D341Med (cell line): ENCODE data around the gene SLC13A4.
"Not testable (repeated sequence)": the region's sequence is repeated elsewhere in the genome, so short reads cannot be mapped to it uniquely, and the experiment has no call there.

Source experiments
- DNase-seq: peaks from one replicate; pipeline ENCODE4 v3.0.0; 2012; ENCODE audit warnings: low spot score

Gene SLC13A4, protein sequence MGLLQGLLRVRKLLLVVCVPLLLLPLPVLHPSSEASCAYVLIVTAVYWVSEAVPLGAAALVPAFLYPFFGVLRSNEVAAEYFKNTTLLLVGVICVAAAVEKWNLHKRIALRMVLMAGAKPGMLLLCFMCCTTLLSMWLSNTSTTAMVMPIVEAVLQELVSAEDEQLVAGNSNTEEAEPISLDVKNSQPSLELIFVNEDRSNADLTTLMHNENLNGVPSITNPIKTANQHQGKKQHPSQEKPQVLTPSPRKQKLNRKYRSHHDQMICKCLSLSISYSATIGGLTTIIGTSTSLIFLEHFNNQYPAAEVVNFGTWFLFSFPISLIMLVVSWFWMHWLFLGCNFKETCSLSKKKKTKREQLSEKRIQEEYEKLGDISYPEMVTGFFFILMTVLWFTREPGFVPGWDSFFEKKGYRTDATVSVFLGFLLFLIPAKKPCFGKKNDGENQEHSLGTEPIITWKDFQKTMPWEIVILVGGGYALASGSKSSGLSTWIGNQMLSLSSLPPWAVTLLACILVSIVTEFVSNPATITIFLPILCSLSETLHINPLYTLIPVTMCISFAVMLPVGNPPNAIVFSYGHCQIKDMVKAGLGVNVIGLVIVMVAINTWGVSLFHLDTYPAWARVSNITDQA

DNA sequence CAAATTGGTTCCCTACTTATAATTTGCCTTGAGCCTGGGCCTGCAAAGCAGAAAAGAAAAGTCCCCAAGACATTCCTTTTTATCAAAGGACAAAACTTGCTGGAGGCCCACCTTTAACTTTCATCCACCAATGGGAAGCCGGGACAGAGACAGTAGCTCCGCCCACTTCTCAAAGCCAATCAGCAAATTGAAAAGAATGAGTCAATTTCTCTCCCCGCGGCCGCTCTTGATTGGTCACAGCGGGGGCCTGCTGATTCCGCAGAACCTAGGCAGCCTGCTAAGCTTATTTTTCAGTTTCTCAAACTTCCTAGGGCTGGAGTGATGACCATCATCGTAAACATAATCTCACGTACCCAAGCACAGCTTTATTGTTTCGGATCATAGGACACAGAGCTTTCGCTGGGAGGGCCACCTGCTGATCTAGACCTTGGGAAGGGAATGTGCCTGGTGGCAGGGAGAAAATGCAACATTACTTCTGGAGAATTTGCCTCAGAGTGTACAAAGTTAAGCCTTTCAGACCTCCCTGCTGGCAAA is at the start of gene SLC13A4:
Gene SLC13A4, minus strand, starts transcription at position 51 of the 534 bp plus-strand sequence. CDS start 690 bp downstream, outside the sequence.
- no peak for DNase-seq

DNA sequence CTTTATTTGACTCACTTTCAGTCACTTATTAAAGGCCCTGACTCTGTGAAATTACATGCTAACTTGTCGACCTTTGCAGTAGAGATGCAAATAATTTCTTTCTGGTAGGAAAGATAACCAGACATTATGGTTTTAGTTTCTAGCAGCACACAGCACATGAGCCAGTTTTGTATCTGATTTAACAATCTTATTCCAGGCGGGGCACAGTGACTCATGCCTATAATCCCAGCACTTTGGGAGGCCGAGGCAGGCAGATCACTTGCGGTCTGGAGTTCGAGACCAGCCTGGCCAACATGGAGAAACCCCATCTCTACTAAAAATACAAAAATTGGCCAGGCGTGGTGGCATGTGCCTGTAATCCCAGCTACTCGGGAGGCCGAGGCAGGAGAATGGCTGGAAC is 47.9 kb upstream of the SLC13A4 start:
- not testable (repeated sequence) for DNase-seq

DNA sequence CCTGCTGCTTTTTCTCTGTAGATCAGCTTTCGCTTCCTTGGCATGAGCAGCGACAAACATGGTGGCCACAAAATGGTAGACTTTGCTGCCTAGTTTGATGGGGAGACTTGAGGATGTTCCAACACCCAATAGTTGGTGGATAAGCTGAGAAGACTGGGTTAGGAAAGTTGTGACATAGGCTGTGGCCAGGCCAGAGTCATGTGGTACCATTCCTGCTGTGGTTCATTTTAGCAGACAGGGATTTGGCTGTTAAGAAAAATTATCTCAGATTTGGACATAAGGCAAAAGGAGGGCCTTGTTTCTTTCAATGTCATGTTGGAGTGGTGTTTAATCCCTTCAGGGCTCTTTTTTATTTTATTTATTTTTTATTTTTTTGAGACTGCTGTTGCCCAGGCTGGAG is 47.2 kb upstream of the SLC13A4 start:
- no peak for DNase-seq

DNA sequence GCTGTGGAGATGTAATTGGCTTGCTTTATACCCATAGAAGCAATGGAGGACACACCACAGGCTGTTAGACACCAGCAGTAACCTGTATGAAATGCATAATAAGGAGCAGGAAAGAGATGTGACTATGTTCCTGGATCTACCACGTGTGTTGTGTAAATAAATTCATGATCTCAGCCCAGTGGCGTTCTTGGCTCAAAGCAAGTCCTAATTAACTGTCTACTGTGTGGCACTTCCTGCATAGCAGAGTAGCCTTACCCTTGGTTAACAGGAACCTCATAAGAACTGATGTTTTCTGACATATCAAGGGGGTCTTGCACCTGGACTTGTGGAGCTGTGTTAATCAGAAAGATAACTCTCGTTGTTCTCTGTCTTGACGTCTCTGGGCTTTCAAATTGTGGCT is 46.3 kb upstream of the SLC13A4 start:
- DNase-seq: no peak

DNA sequence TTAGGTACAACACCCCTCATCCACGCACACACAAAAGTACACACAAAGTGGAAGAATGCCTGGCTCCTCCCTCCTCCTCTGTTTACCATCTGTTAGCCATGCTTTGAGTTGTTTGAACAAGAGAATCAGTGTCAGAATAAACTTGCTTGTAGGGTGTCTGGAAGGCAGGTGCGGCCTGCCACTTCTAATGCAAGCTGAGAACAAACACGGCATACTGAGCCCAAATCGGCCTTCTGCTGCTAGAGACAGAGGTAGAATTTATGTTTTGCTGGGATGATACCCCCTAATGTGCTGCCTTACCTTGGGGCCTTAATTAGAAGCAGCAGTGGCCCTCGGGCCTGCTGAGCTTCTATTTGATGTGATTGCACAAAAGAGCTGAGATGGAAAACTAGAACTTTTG is 45.5 kb upstream of the SLC13A4 start:
- DNase-seq: no peak

DNA sequence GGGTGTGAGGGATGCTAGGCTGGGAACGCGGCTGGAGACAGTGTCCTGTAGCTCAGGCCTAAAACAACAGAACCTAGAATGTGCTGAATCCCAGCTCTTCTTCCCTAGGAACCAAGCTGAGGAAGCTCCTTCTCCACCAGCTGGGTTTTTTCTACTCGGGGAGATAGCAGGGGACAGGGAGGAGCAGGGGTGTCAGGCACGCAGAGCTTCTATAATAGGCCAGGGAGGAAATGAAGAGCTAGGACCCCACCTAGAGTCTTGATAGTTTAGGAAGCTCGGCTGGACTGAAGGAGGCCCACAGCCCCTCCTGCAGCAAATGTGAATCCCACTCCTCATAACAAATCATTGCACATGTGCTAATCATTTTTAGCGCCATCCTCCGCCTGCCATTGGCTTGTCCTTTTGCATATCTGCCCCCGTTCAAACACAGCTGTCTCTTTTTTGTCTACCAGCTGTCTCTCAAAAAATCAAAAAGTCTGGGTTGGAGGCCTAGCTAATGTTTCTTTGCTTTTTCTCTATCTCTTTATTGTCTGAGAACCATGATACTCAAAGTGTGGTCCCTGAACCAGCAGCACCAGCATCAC is 44.7 kb upstream of the SLC13A4 start:
- DNase-seq: no peak

DNA sequence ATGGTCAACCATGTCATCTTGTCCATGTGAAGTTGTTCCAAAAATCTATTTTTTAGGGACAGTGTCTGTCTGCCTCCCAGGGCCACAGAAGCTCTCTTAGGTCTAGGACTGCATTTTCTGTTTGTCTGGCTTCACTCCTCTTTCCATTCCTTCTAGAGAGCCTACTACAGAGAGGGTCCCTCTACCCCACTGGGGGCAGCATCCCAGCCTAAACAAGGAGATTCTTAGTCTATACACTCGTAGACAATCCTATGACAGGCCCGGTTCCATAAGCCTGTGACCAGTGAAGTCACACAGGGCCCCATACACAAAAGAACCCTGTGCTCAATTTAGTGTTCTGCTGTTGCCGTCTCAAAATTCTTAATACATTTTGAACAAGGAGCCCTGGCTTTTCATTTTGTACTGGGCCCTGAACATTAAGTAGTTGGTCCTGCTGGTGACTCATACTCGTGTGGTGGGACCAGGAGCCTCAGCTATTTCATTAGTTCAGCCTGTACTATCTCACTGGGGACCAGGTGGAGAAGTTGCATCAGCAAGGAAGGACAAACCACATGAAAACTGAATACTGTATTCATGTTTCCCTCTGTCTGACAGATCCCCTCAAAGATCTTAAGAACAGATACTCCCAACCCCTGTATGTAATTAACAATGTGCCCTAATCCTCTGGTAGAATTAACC is 44.1 kb upstream of the SLC13A4 start:
- no peak for DNase-seq

DNA sequence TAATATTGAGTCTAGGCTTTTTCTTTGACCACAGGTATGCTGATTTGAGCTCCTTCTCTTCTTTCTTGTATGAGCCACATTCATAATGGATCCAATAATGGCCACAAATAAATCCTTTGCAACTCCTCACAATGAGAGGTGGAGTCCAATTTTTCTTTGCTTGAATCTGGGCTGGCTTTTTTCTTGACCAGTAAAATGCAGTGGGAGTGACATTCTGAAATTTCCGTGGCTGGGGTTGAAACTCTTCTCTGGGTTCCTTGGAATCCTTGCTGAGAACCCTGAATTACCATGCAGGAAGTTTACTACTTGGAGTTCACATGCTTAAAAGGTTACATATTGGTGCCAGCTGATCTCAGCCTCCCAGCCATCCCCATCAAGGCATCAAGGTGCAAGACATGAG is 43.1 kb upstream of the SLC13A4 start:
- no peak for DNase-seq

DNA sequence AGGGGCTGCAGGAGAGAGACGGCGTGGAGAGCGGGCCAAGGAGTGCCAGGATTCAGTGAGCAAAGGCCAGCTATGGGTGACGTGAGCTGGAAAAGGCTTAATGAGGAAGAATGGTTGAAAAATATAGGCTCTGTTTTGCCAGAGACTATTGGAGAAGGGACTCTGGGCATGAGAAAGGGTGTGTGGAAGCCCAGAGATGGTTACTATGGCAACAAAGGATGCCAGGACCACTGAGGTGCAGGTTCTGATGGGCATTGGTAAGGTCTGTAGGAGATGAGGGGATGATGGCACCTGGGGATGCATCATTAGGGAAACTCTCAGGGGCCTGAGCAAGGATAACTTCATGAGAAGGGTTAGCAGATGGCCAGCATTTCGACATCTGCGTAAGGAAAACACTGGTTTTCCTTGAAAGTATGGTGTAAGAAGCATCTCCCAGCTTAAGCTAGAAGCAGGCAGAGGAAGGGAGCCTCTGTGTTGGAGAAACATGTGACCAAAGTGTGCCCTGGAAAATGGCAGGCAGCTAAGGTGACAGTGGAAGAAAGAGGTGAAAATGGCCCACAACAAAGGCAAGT is 42.2 kb upstream of the SLC13A4 start:
- no peak for DNase-seq

DNA sequence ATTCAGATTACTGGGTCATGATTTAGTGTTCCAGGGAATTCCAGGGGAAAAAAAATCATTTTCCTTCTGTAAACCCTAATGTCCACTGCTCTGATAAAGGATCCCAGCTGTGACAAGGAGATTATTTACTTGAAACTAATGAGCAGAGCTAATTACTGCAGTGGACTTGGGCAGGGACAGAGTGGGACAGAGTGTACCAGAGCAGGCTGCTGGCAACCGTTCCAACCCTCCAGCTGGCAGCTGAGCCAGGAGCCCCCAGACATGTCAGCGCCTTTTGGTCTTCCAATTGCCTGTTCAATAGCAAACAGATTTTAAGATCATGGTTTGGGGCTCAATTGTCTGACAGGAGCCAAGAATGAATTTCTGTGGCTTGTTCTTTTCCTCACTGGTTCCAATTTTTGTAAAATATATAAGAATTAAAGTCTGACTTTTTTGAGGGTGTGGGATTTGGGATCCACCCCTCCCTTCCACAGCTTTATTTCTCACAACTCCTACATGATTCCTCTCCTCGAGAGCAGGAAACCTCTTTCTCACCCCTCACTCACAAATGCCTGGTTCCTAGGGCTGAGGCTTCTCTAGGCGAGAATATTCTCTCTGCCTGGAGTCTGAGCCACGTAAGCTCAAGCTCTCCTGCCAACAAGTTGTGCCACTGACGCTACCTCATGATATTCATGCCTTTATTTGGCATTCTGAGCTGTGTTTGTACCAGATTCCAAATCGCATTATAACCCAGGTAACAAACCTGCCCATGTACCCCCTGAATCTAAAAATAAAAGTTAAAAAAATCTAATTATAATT is 41.2 kb upstream of the SLC13A4 start:
- no peak for DNase-seq

DNA sequence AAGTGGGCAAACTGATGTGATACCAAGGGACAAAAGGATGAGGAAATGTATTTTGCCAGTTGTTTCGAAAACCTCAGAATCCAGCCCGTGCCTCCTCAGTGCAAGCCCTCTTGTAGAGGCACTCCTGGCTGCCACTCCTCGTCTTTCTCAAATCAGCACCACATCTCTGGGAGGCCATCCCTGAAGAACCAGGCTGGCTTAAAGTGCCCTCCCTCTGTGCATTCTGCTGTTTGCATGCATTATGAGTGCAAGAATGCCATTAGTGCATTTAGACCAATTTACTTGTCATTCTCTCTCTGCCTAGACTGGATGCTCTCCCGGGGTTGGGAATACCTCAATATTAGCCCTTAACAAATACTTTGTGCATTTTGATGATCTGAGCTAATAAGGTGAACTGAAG is 40.5 kb upstream of the SLC13A4 start:
- no peak for DNase-seq

DNA sequence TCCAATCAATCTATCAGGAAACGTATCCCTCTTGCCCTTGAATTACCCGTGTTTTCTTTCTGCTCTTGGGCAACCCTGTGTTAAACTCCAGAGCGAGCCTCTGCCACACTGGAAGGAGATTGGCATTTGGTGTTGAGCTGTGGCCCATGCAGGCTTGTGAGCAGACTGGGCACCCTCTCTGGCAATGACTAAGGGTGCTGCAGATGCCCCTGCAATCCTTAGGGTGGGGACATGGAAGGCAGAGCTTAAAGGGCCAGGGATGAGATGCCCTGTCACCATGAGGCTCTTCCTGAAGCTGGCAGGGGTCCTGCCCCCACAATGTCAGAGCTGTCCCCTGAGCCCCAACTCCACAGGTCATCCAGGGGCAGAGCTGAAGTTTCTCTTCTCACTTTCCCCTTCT is 40.1 kb upstream of the SLC13A4 start:
- DNase-seq: no peak

DNA sequence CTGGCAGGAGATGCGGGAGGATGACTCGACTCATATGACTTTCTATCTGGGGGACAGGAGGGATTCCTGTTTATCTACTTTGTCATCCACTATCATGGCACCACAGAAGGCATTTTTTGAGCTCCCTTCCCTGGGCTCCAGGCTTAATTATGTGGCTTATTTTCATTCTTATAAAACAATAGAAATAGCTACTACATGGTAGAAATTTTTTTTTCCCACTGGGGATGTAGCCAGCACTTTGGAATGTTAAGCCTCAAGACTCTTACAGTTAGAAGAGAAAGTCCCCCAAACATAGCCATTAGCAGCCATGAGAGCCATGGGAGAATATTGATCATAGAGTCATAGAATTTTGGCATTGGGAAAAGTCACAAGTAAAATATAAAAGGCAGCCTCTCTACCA is 35.3 kb upstream of the SLC13A4 start:
- DNase-seq: no peak

DNA sequence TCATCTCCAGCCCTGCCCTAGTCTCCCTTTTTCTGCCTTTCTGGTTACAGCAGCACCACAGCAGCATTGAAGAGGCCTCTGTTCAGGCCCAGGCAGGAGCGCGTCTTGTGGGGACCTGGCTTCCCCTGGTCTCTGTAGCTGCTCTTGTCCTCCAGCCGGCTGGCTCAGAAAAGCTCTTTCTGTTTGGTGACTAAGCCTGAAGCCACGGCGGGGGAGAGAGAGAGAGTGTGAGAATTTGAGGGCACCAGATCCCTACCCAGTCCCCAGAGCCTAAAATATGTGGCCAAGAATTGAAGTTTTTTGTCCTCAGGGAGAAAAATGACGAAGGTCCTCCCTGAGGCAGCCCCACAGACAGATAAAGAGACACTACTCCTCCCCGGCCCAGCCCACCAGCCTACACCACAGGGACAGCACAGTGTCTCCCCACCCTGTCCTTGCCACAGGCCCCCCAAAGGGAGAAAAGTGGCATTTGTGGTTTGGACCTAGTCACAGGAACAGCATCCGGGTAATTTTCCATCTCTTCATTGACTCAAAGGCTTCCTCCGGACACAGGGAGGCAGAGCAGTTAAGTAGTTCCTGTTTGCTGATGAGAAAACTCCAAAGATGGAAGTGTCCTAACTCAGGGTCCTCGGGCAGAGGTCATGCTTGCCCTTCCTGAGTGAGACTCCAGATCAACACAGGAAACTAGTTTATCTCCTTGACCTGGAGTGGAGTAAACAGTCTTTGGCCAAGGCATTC is 33.9 kb upstream of the SLC13A4 start:
- DNase-seq: no peak

DNA sequence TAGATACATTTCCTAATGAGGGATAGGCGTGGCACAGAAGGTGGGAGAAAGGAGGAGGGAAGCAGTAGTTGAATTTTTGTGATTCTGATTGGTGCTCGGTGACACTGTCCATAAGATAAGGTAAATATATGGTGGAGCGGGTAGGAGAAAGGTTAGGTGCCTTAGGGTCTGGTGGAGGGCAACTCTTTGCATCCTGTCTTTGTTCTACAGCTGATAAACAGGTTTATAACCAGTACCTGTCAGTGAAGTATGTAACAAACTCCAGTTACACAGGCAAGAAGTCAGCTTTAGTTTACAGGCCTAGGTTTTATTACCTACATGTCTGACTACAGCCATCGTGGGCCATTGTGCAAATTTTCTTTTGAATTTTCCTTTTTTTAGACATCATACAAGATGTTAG is 31.5 kb upstream of the SLC13A4 start:
- DNase-seq: no peak

DNA sequence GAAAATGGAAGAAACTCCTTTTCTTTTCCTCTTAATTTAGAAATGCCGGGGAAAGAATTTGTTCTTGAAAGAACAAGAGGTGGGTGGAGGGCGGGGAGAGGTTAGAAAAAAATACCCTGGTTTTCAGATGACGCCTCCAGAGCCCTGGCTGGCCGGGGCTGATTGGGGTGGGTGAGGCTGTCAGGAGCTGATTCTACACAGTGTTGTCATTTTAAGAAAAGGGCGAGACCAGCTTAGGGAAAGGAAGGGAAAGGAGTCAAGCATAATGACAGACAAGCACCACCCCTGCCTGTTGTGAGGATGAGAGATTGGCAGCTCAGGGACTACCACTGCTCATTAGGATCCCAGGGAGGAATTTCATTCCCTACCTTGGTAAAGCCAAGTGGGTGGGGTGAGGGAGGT is 30.5 kb upstream of the SLC13A4 start:
- DNase-seq: no peak

DNA sequence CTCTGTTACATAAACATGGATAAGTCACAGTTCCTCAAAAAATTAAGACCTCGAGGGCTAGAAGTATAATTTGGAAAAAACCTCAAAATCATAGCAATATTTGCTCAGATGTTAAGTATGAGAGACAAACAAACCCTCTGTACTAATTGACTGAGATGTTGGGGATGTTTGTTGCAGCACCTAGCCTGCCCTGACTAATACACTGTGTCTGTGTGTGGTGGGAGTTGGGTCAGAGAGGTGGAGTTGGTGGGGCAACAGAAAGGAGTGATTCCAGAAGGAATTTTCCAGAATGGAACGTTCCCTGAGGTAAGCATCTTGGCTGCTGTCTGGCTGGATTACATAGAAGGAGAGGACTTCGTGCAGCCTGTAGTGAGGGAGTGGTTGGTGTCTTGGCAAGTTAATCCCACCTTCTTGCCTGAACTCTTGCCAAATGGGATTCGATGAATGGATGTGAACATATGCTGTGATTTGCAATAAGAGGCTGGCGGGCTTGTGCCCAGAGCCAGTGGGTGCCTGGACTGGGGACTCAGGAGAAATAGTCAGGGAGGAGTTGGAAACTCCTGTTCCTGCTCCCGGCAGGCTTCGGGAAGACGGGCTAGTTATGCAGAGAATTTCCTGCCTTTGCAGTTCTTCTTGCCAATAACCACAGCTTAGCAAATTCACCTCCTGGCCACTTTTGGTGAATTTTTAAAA is 29.9 kb upstream of the SLC13A4 start:
- no peak for DNase-seq

DNA sequence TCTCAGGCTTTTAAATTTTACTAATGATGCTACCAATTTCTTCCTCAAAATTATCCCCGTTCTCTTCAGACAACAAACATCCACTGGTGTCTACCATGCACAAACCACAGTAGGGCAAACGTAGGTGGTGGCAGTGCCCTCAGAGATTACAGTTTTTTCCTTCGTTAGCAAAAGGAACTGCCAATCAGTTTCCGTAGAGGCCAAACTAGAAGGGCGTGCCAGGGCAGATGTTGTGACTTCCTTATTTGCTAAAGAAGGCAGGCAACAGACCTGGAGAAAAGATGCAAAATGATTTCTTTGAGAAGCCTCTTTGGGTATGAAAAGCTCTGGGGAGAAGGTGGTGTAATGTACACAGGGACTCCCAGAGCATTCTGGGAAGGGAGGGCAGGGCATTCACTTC is 28.2 kb upstream of the SLC13A4 start:
- no peak for DNase-seq

DNA sequence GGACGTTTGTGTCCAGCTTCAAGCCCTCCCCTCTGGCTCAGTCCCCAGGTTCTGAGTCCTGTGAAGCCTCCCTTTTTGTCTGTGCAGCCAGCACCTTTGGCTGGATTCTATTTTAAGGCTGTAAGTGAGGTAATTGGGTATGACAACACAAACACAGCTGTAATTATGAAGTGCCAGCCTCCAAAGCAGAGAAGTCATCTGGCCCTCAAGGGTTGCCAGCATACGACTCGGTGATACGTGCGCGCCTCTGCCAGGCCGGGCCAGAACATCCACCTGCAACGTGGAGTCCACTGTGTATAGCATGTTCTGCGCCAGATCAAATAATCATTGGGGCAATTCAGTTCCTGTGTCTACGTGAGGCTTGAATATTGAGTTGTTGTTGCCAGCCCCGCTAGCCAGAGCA is 27.4 kb upstream of the SLC13A4 start:
- DNase-seq: no peak
